GM12878 (cell line): Measurements from ENCODE around the gene PIK3R2. TPM values are rescaled to one million over a fixed set of nuclear protein-coding genes. Genes with fewer than 3 reads are reported as not detected.
A peak's percentile ranks its signal among the peaks of the same experiment; 100 is the strongest.

Experiments
- ATAC-seq: fragments of 200-7000 bp; cut with Tn5 transposase; 3 replicates; pipeline ENCODE4 v1.9.1; 2020; ENCODE audit warnings: mild to moderate bottlenecking, moderate library complexity
- BruUV-seq: library from RNA; stranded (reverse); fragments of 400-500 nt; replicated peaks from 2 replicates; lab custom pipeline; 2021; lab: Mats Ljungman, UMichigan
- CTCF ChIA-PET: fragments of 300-600 bp; sonication (Branson Sonifier 250); formaldehyde crosslinking; extraction: SDS; loops from one replicate; lab custom pipeline; 2021; ENCODE audit warnings: inconsistent platforms; lab: Yijun Ruan, JAX
- POLR2A ChIA-PET: fragments of 350-600 bp; formaldehyde crosslinking; extraction: SDS; loops from one replicate; lab custom pipeline; 2021; ENCODE audit warnings: inconsistent platforms; lab: Charles Lee
- RAD21 ChIA-PET: fragments of 300-600 bp; sonication (Branson Sonifier 250); formaldehyde crosslinking; loops from one replicate; lab custom pipeline; 2023; ENCODE audit warnings: antibody characterized with exemption; ENCODE audit not compliant: unreplicated experiment; lab: Charles Lee
- SMC1A ChIA-PET: fragments of 300-600 bp; sonication (Branson Sonifier 250); formaldehyde crosslinking; loops from one replicate; lab custom pipeline; 2023; ENCODE audit not compliant: unreplicated experiment, uncharacterized antibody; lab: Charles Lee
- DNase-seq: peaks from one replicate; pipeline ENCODE4 v3.0.0-alpha.2; 2011; ENCODE audit warnings: low read depth, low spot score
- FAIRE-seq: peaks from 3 replicates; lab custom pipeline; 2011; peaks lifted over from hg19 to GRCh38; lab: Jason Lieb, UNC
- H2AFZ ChIP-seq: 2 replicates; pipeline ENCODE4 v1.6.0; 2011; ENCODE audit warnings: low read depth, low read length, control low read depth; ENCODE audit not compliant: control insufficient read depth
- H3K27ac ChIP-seq: 2 replicates; pipeline ENCODE4 v1.5.1; 2011; ENCODE audit warnings: control low read depth; ENCODE audit not compliant: control insufficient read depth, insufficient read depth
- H3K27me3 ChIP-seq, 2 experiments: replicated peaks in 1 of 2; 2 replicates each; pipeline versions ENCODE4 v1.6.0 to v1.6.1; 2011; ENCODE audit warnings: low read length in 1 of 2; ENCODE audit not compliant: control insufficient read depth in 2 of 2, insufficient read depth in 2 of 2
- H3K36me3 ChIP-seq, 2 experiments: 2 replicates each; pipeline ENCODE4 v1.5.1; 2011; ENCODE audit warnings: low read length in 1 of 2; ENCODE audit not compliant: control insufficient read depth in 2 of 2, insufficient read depth in 2 of 2
- H3K4me1 ChIP-seq: 2 replicates; pipeline ENCODE4 v1.6.1; 2011; ENCODE audit warnings: mild to moderate bottlenecking, low read length, moderate library complexity, mixed read lengths; ENCODE audit not compliant: control insufficient read depth, insufficient read depth
- H3K4me2 ChIP-seq: 2 replicates; pipeline ENCODE4 v1.6.0; 2011; ENCODE audit warnings: control low read depth; ENCODE audit not compliant: control insufficient read depth, insufficient read depth
- H3K4me3 ChIP-seq: fragments of 200-600 bp; sonication (generic); 2 replicates; pipeline ENCODE4 v1.5.1; 2016
- H3K79me2 ChIP-seq: 2 replicates; pipeline ENCODE4 v1.6.0; 2011; ENCODE audit warnings: low read length; ENCODE audit not compliant: control insufficient read depth, insufficient read depth
- H3K9ac ChIP-seq: 2 replicates; pipeline ENCODE4 v1.8.0; 2011; ENCODE audit warnings: low read length, control low read depth, mixed read lengths; ENCODE audit not compliant: control insufficient read depth, insufficient read depth
- H3K9me3 ChIP-seq: replicated peaks from 3 replicates; pipeline ENCODE4 v1.5.1; 2011; ENCODE audit warnings: mild to moderate bottlenecking, low read length; ENCODE audit not compliant: control insufficient read depth, insufficient read depth
- H4K20me1 ChIP-seq: 2 replicates; pipeline ENCODE4 v1.6.0; 2011; ENCODE audit not compliant: control insufficient read depth, insufficient read depth
- BCL3 ChIP-seq: IDR thresholded peaks from 2 replicates; pipeline ENCODE4 v1.6.1; 2011; ENCODE audit warnings: borderline replicate concordance, low read depth, mild to moderate bottlenecking, moderate library complexity, low read length; ENCODE audit not compliant: insufficient read depth, poor library complexity, severe bottlenecking
- BMI1 ChIP-seq: fragments of 450-650 bp; IDR thresholded peaks from 2 replicates; pipeline ENCODE4 v1.6.1; 2016; ENCODE audit warnings: mild to moderate bottlenecking, moderate library complexity, borderline replicate concordance
- BRCA1 ChIP-seq: IDR thresholded peaks from 2 replicates; pipeline ENCODE4 v1.6.1; 2011; ENCODE audit warnings: low read depth, low read length, improper control_type of control experiment
- ETV6 ChIP-seq, 2 experiments: fragments of 450-650 bp in 1 of 2; IDR thresholded peaks in 1 of 2; conservative IDR thresholded peaks in 1 of 2; 2 replicates each; pipeline ENCODE4 v1.6.1; 2014; ENCODE audit warnings: antibody characterized with exemption in 1 of 2, borderline replicate concordance in 1 of 2, low read depth in 1 of 2, mild to moderate bottlenecking in 1 of 2, moderate library complexity in 1 of 2
- HDGF ChIP-seq: fragments of 450-650 bp; IDR thresholded peaks from 2 replicates; pipeline ENCODE4 v1.6.1; 2016; ENCODE audit warnings: antibody characterized with exemption
- SIN3A ChIP-seq: IDR thresholded peaks from 2 replicates; pipeline ENCODE4 v1.6.1; 2012; ENCODE audit warnings: low read depth, low read length, improper control_type of control experiment
- SP1 ChIP-seq: IDR thresholded peaks from one replicate; pipeline ENCODE4 v1.6.1; 2011; ENCODE audit warnings: low read depth, low read length
- TAF1 ChIP-seq: IDR thresholded peaks from 2 replicates; pipeline ENCODE4 v1.6.1; 2011; ENCODE audit warnings: mild to moderate bottlenecking, low read depth, low read length, borderline replicate concordance
- ZNF384 ChIP-seq: IDR thresholded peaks from 2 replicates; pipeline ENCODE4 v1.6.1; 2012; ENCODE audit warnings: low read depth, mild to moderate bottlenecking, low read length, improper control_type of control experiment, borderline replicate concordance
- WGBS: methylation state at CpG from one replicate; pipeline ENCODE4 v1.1.6; 2016; ENCODE audit warnings: low lambda C conversion rate; ENCODE audit not compliant: insufficient replicate concordance, insufficient coverage; ENCODE audit errors: missing lambda C conversion rate; 5-methylcytosine and 5-hydroxymethylcytosine counted together
- in situ Hi-C: fragments of 300-500 bp; cut with MboI; formaldehyde crosslinking; loops from 9 replicates; pipeline ENCODE4 v1.14.3; 2018; ENCODE audit warnings: mixed read lengths
- intact Hi-C: fragments of 100-400 bp; cut with micrococcal nuclease; formaldehyde crosslinking; loops from one replicate; pipeline ENCODE4 v1.14.2; 2022; ENCODE audit not compliant: unreplicated experiment
- polyA plus RNA-seq, 11 experiments: library from polyadenylated mRNA; depleted of rRNA in 4 of 11; unstranded in 6 of 11; stranded (reverse) in 5 of 11; fragments of >200 nt; fragmentation: Nextera tagmentation in 4 of 11; fragmentation: Illumina TruSeq in 1 of 11; extraction: Ambion mirVana in 4 of 11; extraction: Trizol in 1 of 11; gene quantifications; 1 replicate in 1 of 11; 2 replicates in 10 of 11; pipeline versions ENCODE4 v1.2.1 to v1.2.3, GENCODE V29; 2011 to 2016; ENCODE audit warnings: inconsistent platforms in 2 of 11, missing spikeins in 2 of 11, low read depth in 1 of 11
- total RNA-seq, 4 experiments: library from RNA; depleted of rRNA in 3 of 4; stranded (reverse); fragments of >200 nt in 3 of 4; fragmentation: Illumina TruSeq in 1 of 4; extraction: Trizol in 1 of 4; gene quantifications; 2 replicates each; pipeline versions ENCODE4 v1.2.1 to v1.2.3, GENCODE V29; 2013 to 2021

Gene PIK3R2
- total and polyA plus RNA-seq, 10 of the 15 experiments (the other 5 are each of a cell fraction or from before 2014, with no cell fraction given) = 0.26 to 22.6 (median 2.5) TPM

- no peak for ATAC-seq
- H3K36me3 ChIP-seq = peaks cover 8 to 24% of the 10 kb centered on the region in 2 experiments
- H3K9ac ChIP-seq = no peak overlapping the region
- no peaks in the 10 kb centered on the region for H3K9me3 ChIP-seq
- no peak overlapping the region for H3K27ac ChIP-seq
- intact Hi-C loops (no loop called here), in situ Hi-C loops (no loop called here)
- peaks cover 21% of the 10 kb centered on the region for H3K79me2 ChIP-seq
- H3K4me3 ChIP-seq = 0 out of 2 replicates have a peak overlapping the region, but pooled peaks have one; percentile 23
- no peak overlapping the region for H2AFZ ChIP-seq
- no peak for FAIRE-seq
- 54% methylated on average over 11 of the region's 11 CpGs for WGBS
- H4K20me1 ChIP-seq = no peaks in the 10 kb centered on the region; the same call in 1 of the 2 replicates
- SMC1A ChIA-PET = interaction anchor here (0.7 to 1.4 kb wide), 5 partner anchors 9 to 117 kb away, joined by 3 to 4 read pairs (median 3); partner anchors contain the start of genes MAST3 and MPV17L2
- H3K4me2 ChIP-seq = peak overlapping the region; percentile 72
- no peak for DNase-seq
- peaks cover 28% of the 10 kb centered on the region for H3K4me1 ChIP-seq
- TF ChIP-seq HDGF (0 out of 2 replicates have a peak, but pooled peaks have one; percentile 22), ZNF384 (no peak), ETV6 (conservative IDR thresholded peaks at IDR 0.05 in 1 of 2, IDR thresholded peaks at IDR 0.05 in 1 of 2; ENCODE audit: borderline replicate concordance in 1 of 2, low read depth in 1 of 2) (no peak), BCL3 (no peak), SIN3A (no peak), TAF1 (no peak), BRCA1 (no peak), SP1 (no peak), BMI1 (no peak)
- BruUV-seq = no TSS peak
- H3K27me3 ChIP-seq = no peaks in the 10 kb centered on the region
- CTCF ChIA-PET = interaction anchor here (0.6 to 1.8 kb wide), 5 partner anchors 7 to 105 kb away, joined by 3 to 7 read pairs (median 4); no protein-coding TSS in a partner anchor
- RAD21 ChIA-PET = interaction anchor here (0.6 to 1.9 kb wide), 5 partner anchors 31 to 86 kb away, joined by 3 to 7 read pairs (median 4); partner anchors contain the start of genes IL12RB1 and PIK3R2
- POLR2A ChIA-PET = interaction anchor here (0.7 to 2.8 kb wide), 4 partner anchors 8 to 30 kb away, joined by 3 to 7 read pairs (median 4); partner anchors contain the start of genes IL12RB1 and MAST3
Observed at GRCh38 chr19:18117364-18117691, 35.6 kb upstream of the PIK3R2 start.
